Measurements from ENCODE around the gene HSD17B7.

The HSD17B7 gene

DNA sequence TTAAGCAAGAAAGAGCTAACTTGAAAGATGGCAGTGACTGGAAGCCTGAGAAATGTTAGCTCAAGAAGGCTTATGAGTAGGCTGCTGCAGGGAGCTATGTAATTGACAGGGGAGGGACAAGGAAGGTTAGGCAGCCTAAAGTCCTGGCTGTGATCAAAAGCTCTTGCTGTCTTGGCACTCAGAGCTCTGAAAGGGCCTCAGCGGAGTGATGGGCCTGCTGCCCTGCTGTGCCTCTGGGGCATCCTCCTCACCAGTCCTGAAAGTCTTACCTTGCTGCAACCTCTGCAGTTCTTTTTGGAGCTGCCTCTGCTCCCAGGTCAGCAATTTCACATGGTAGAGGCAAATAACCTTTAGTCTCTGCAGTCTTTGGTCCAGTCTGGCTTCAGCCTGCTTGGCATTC lies 68.7 kb downstream of the HSD17B7 start:
- DNase-seq (ENCODE audit: low spot score), result no peak

DNA sequence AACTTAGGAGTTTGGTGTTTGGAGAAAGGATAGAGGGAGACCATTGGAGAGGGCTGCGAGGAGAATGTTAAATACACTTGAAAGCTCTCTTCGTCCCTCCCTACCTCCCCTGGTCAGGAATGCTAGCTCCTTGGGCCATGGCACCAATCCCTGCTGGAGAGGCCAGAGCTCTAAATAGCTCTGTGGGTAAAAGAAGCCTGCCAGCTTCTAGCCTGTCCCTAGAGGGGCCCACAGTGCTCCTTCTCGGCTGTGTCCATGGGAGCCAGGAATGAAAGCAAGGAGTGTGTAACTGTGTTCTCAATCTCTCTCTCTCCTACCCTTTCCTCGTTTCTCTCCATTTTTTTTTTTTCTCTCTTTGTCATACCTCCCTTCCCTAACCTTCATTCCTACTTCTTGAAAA lies 70.6 kb downstream of the HSD17B7 start, which contains the start of gene CCDC190:
TSS of gene CCDC190 (minus strand) at position 75 of the 400 bp plus-strand sequence. CDS start 1,529 bp downstream, outside the sequence.
- DNase-seq (ENCODE audit: low spot score), result peak; percentile 20

DNA sequence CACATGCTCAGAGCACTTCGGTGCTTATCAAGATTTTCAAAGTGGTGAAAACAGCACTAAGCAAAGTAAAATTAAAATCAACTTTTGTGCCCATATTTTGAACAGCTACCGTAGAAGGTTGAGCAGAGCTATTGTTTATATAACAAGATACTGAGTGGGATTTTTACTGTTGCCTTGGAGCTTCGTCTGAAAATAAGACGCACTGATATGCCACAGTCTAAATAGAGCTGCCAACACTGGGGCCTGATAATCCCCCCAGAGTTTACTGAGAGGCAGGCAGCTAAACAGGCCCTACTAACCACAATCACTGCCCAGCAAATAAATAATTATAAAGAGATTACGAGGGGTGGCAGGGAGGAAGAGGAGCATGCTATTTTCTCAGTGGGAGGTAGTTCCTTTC lies 71.1 kb downstream of the HSD17B7 start:
- no peak for DNase-seq (ENCODE audit: low spot score)

Data from pons (tissue), 1 donor.